Measurements from ENCODE around the gene ODAD4.
"Not testable (repeated sequence)": the region's sequence is repeated elsewhere in the genome, so short reads cannot be mapped to it uniquely, and the experiment has no call there.

- TF ChIP-seq, protein P1, sequence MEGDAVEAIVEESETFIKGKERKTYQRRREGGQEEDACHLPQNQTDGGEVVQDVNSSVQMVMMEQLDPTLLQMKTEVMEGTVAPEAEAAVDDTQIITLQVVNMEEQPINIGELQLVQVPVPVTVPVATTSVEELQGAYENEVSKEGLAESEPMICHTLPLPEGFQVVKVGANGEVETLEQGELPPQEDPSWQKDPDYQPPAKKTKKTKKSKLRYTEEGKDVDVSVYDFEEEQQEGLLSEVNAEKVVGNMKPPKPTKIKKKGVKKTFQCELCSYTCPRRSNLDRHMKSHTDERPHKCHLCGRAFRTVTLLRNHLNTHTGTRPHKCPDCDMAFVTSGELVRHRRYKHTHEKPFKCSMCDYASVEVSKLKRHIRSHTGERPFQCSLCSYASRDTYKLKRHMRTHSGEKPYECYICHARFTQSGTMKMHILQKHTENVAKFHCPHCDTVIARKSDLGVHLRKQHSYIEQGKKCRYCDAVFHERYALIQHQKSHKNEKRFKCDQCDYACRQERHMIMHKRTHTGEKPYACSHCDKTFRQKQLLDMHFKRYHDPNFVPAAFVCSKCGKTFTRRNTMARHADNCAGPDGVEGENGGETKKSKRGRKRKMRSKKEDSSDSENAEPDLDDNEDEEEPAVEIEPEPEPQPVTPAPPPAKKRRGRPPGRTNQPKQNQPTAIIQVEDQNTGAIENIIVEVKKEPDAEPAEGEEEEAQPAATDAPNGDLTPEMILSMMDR (IDR thresholded peaks at IDR 0.05; ENCODE audit: control extremely low read depth in 1 of 3, insufficient read depth in 1 of 3, low read depth in 1 of 3, low read length in 3 of 3), result not testable (repeated sequence)
- TF ChIP-seq POLR2AphosphoS5 (IDR thresholded peaks at IDR 0.05; ENCODE audit: low read depth, low read length); RFX5 (IDR thresholded peaks at IDR 0.05; ENCODE audit: borderline replicate concordance, low read depth, low read length); EZH2 (IDR thresholded peaks at IDR 0.05; ENCODE audit: low read depth, low read length, severe bottlenecking); CBX8 (IDR thresholded peaks at IDR 0.05; ENCODE audit: borderline replicate concordance, low read depth, low read length); MAX (IDR thresholded peaks at IDR 0.05); ASH2L (IDR thresholded peaks at IDR 0.05; ENCODE audit: low read length); NRF1 (IDR thresholded peaks at IDR 0.05; ENCODE audit: low read depth, low read length): not testable (repeated sequence)
Measured at GRCh38 chr17:42012363-42012762, 81.9 kb downstream of the ODAD4 start.

Data from H1 (cell line).